IPS-11a (cell line): Measurements from ENCODE around the gene MRPL20.
A peak's percentile ranks its signal among the peaks of the same experiment; 100 is the strongest.
"Not testable (repeated sequence)": the region's sequence is repeated elsewhere in the genome, so short reads cannot be mapped to it uniquely, and the experiment has no call there.

Experiments
- H3K4me3 ChIP-seq: one replicate; pipeline ENCODE4 v1.5.1; 2013; ENCODE audit warnings: low read depth, low read length, control low read depth

Gene MRPL20

DNA sequence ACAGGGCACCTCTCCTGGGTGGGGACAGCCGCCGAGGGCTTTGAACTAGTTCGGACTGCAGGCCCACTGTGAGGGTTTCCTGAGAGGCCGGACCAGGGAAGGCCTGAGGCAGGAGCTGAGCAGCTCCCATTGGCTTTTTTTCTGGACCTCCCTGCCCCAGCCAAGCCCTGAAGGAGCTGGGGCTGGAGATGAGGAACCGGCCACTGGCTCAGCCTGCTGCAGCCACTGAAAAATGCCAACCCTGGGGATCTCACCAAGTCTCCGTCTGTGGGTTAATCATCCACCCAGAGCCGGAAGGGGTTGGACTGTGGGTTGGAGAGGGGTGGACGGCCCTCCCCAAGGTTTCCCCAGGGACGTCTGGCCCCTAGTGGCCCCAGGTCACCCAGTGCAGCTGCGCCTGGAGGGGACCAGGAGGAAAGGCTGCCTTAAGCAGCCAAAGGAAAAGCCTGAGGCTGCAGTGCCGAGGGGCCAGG lies 30.8 kb upstream of the MRPL20 start:
- no peak overlapping the region for H3K4me3 ChIP-seq

DNA sequence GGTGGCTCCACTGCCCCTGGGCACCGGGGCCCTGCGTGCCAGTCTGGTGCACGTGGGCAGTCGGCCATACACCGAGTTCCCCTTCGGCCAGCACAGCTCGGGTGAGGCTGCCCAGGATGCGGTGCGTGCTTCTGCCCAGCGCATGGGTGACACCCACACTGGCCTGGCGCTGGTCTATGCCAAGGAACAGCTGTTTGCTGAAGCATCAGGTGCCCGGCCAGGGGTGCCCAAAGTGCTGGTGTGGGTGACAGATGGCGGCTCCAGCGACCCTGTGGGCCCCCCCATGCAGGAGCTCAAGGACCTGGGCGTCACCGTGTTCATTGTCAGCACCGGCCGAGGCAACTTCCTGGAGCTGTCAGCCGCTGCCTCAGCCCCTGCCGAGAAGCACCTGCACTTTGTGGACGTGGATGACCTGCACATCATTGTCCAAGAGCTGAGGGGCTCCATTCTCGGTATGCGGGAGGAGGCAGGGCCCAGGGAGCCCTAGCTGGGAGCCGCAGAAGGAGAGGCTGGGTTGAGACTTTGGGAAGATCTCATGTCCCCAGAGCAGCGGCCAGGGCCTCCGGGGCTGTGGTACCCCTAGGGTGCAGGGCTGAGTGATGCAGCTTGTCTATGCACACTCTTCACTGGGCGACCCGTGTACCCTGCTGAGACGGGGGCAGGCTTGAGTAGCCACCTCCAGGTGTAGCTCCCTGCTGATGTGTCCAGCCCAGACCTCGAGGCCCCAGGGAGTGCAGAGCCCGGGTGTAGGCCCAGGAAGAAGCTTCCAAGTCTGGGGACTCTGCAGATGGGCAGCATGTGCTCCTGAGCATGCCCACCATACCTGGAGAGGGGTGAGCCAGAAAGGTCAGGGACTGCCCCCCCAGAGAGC lies 30.2 kb upstream of the MRPL20 start:
- H3K4me3 ChIP-seq = no peak overlapping the region

DNA sequence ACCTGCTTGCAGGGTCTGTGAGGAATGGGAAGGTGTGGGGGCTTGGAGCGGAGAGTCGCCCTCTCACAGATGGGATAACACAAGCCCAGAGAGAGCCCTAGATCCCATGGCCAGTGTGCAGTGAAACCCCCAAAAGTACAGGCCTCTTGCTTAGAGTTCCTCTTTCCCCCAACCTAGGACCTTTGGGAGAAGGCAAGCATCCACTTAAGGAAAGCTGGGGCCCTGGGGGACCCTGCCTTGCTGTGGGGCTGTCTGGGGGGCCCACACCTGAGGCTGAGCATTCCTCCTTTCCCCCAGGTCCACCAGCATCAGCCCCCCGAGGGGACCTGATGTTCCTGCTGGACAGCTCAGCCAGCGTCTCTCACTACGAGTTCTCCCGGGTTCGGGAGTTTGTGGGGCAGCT lies 29.5 kb upstream of the MRPL20 start:
- H3K4me3 ChIP-seq = peak overlapping the region; percentile 38

DNA sequence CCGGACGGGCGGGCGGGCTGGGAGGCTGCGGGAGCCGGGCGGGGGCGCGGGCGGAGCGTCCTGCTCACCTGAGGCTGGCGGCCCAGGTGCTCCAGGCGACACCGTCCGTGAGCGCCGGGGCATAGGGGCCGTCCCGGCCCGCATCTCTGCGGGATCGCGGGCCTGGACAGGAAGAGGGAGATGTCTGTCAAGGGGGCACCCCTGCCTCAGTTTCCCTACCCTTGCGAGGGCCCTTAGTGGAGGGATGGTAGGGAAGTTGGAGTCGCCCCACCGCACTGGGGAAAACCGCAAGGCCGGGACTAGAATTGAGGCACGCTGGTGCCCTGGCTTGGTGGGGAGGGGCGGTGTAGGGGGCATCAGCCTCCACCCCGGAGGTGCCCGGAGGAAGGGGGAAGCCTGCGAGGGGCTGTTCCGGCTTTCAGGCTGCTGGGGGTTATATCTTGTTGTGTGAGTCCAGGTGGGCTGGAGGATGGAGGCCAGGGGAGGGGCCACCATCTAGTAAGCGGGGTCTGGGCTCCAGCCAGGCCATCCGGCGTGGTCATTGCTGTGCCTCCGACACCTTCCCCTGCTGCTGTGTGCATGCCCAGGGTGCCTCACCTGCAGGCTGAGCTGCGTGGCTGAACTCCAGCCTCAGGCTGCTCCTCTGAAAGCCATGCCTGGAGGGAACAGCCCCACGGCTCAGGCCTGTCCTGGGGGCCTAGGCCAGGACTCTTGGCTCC lies 29.0 kb upstream of the MRPL20 start:
- peak overlapping the region; percentile 38 for H3K4me3 ChIP-seq

DNA sequence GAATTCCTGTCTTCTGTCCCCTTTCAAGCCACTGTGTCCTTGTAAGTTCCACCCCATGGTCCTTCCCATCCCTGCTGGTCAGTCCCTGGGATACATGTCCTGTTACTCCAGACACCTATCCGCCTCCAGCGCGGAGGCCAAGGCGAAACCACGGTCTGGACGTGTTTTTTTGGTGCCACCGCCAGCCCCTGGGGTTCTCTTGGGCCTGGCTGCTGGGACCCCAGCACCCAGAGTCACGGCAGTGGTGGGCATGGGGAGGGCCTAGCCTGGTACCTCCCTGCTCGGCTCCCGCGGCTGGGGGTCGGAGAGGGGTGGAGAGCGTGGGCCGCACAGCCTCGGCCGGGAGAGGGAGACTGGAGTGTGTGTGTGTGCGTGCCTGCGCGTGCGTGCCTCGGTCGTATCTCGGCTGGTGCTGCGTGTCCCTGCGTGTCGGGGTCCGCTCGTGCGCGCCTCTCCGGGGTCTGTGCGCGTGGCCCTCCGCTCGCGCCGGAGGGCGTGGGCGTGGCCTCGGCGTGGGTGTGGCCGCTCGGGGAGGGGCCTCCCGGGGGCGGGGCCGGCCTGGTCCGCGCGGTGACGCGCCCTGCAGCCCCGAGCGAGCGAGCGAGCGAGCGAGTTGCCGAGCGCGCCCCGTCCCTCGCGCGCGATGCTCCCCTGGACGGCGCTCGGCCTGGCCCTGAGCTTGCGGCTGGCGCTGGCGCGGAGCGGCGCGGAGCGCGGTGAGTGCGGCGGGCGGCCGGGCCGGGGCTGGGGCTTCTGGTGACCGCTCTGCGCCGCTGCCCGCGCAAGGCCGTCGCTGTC lies 28.2 kb upstream of the MRPL20 start, which contains the start of gene VWA1:
Gene VWA1 (plus strand): TSS at position 585 of the 798 bp plus-strand sequence. CDS start 59 bp downstream, at position 644.
- H3K4me3 ChIP-seq = peak within 1 kb of the TSS; percentile 38

DNA sequence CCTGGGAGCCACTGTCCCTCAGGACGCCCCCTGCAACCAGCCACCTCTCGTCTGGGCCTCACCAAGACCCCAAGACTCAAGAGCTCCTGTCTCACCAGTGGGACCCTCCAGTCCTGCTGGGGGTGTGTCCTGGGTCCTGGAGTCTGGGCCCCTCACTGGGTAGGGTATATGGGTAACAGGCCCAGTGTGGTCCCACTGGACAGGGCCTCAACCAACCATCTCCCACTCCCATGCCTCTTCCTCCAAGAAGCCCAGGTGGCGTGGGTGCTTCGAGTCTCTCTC lies 27.7 kb upstream of the MRPL20 start:
- H3K4me3 ChIP-seq = no peak overlapping the region

DNA sequence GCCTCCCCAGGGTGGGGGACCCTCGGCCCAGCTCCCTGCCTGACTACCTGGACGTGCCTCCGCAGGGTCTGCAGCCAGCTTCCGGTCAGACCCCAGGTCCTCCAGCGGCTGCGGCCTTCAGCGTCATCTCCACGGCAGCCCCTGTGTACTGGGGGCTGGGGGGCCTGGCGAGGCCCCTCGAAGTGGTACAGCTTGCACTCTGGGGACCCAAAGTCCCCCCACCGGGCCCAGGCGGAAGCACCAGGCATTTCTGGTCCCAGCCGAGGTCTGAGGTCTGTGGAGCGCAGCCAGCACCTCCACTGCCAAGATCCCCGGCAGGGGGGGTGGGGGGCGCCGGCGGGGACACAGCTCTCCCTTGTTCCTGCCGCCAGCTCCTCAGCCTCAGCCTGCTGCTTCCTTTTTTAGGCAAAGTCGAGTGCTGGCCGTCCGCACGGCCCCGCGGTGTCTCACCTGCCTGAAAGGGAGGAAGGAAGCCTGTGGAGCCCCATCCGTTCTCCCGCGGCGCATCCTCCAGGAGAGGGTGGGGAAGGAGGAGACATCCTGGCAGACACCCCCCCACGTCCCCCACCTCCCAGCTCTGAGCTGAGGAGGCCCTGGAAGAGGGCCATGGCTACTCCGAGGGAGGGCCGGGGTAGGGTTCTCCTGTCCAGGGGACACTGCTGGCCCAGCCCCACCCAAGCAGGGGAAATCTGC lies 27.2 kb upstream of the MRPL20 start:
- no peak overlapping the region for H3K4me3 ChIP-seq

DNA sequence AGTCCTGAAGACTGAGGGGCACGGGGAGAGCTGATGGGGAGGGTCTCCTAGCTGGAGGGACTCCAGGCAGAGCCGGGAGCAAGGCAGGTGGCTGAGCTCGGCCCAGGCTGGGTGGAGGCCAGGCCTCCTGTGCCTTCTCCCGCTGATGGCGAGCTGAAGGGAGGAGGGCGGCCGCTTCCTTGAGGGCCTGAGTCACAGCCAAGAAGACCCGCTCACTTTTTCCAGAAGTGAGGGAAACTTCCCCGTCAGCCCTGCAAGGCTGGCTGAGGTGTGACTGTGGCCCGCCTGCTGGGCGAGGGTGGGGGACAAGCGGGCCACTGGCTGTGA lies 26.7 kb upstream of the MRPL20 start:
- no peak overlapping the region for H3K4me3 ChIP-seq

DNA sequence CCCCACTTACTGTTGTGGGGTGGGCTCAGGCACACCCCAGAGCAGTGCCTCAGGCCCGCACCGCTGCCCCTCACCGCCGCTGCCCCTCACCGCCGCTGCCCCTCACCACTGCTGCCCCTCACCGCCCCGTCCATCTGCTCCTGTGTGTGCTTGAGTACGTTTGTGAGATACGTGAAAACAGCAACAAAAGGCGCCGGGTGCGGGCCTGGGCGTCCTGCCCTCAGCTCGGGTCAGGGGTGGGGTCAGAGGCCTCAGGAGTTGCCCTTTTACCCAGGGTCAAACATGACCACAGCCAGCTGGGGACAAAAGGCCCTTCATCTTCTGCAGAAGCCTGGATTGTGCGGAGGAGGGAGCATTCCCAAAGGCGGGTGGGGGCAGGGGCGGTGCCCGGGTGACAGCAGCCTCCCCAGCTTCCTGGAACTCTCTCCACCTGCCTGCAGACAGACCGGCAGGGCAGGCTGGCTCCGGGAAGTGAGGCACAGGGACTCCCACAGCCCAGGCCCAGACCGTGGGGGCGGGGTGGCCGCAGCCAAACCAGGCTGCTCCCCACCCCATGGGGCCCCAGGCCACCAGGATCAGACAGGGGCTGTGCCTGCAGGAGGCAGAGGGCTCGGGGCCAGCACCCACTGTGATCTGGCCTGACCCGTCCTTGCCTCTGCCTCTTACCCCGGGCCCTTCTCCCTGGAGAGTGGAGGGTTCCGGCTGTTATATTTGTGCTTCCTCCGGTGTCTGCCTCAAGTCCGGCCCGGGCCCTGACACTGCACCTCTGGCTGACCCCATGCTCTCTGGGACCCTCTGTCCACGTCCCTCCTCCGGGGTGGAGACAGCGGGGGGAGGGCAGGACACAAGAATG lies 26.1 kb upstream of the MRPL20 start:
- no peak overlapping the region for H3K4me3 ChIP-seq

DNA sequence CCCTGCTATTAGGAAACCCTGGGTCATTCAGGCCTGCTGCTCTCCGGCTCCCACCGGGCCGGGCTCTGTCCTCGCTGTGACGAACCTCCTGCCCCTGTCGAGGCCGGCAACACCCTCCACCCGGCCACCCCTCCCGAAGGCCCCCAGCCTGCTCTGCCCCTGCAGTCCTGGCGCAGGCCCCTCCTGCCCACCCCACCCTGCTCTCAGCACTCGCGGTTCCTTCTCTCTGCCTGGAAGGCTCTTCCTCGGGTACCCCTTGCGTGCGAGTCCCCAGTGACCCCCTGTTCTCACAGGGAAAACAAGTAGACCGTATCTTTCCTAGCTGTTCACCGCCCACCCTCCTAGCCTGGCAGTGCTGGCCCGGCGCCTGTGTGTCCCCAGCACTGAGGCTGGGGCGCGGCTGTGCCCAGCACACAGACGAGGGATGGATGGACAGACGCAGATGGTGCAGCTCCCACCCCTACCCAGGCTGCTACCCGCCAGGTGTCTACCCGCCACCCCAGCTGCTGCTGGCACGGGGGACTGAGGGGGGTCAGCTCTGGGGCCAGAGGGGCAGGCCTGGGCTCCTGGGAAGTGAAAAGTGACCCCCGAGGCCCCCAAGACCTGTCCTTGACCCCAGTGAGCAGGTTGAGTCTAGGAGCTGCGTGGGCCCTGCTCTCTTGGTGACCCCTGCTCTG lies 25.3 kb upstream of the MRPL20 start:
- no peak overlapping the region for H3K4me3 ChIP-seq

DNA sequence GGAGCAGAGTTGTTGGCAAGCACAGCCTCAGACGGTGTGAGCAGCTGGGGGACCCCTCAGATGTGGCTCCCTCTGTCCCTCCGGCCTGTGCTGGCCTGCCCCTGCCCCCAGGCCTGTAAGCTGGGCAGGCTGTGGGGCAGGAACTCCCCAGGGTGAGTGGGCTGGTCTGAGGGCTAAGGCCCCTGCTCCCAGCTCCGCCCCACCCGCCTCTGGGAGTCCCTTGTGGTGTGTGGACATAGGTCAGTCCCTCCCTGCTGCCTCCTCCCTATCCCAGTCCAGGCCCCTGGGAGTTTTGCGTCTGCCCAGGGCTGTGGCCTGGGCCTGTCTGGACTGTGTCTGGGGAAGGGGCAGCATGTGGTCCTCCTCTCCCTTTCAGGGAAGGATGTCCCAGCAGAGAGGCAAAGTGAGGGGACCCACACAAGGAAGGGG lies 24.8 kb upstream of the MRPL20 start:
- H3K4me3 ChIP-seq = no peak overlapping the region

DNA sequence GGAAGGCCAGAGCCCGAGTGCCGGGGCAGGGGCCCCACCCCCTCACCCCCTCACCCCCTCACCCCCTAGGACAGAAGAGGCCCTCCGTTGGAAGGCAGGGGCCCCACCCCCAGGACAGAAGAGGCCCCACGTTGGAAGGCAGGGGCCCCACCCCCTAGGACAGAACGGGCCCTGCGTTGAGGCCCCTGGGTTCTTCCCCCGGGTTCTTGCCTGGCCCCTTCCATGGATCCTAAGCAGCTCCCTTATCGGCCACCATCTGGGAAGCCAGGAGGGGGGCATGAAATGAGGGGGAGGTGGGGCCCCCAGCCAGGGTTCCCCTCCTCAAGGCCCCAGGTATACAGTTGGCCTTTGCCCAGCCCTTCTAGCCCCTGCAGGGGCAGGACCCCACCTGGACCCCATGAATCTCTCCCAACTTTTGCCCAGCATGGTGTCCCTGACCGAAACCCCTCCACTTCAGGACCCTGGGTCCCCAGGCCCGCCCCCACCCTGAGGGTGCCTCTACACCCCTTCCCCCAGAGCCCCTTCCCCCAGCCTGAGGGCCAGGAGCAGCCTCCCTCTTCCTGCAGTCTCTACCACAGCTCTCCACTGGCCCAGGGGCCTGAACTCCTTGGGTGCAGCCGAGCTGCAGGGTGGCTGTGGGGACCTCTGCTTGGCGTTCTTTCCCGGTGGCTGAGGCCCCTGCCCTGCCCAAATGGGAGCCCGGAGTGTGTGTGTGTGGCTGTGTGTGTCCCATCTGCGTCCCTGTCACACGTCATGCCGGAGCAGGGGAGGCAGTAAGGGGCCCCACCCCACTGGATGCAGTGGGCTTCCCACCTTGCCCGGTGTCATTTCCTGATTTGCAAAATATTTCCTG lies 24.1 kb upstream of the MRPL20 start:
- H3K4me3 ChIP-seq = no peak overlapping the region

DNA sequence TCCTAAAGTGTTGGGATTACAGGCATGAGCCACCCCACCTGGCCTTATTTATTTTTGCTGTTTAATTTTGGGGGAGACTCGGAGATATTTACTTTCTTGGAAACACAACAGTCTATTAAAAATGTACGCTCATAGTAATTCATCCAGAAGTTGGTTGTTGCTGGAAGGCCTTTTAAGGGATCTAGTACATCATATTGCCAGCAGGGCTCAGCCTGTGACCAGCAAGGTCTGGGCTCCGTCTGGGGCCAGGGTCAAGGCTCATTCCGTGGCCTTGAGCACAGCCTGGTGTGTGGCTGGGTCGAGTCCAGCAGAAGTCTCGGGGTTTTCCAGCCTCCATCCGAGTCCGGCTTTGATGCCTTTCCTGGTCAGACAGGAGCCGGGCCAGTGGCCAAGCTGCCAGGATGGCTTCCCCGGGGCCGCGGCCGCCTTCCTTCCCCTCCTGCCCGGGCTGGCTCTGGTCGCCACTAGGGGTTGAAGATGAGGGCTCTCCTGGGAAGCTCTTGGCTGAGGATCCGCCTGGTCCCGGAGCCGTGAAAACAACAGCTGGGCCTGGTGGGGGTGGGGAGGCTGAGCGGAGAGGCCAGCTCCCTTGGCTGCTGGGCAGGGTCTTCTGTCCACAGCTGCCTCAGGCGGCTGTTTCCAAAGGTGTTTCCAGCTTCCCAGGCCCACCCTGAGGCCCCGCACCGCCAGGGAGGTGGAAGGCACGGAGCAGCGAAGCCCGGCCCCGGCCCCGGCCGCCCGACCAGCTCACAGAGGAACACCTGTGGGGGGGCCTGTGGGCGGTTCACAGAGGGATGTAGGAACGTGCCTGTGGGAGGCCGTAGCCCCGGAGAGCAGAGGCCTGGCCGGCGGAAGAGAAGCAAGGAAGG lies 23.3 kb upstream of the MRPL20 start:
- no peak overlapping the region for H3K4me3 ChIP-seq

DNA sequence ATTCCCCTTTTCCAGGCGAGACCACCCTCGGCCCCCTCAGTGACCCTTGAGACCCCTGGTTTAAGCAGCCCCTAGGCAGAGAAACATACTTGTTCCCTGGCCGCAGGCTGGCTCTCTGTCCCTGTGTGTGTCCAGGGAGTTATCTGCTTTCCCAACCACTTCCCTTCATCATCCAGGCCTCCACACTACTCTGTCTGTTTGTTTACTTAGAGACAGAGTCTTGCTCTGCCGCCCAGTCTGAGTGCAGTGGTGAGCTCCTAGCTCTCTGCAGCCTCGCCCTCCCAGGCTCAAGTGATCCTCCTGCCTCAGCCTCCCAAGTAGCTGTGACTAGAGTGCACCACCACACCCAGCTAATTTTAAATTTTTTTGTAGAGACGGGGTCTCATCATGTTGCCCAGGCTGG lies 22.6 kb upstream of the MRPL20 start:
- H3K4me3 ChIP-seq = no peak overlapping the region

DNA sequence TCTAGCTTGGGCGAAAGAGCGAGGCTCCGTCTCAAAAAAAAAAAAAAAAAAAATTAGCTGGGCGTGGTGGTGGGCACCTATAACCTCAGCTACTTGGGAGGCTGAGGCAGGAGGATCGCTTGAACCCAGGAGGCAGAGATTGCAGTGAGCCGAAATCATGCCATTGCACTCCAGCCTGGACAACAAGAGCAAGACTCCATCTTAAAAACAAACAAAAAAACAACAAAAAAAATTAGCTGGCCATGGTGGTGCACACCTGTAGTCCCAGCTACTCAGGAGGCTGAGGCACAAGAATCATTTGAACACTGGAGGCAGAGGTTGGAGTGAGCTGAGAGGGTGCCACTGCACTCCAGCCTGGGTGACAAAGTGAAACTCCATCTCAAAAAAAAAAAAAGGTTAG lies 21.9 kb upstream of the MRPL20 start:
- not testable (repeated sequence) for H3K4me3 ChIP-seq

DNA sequence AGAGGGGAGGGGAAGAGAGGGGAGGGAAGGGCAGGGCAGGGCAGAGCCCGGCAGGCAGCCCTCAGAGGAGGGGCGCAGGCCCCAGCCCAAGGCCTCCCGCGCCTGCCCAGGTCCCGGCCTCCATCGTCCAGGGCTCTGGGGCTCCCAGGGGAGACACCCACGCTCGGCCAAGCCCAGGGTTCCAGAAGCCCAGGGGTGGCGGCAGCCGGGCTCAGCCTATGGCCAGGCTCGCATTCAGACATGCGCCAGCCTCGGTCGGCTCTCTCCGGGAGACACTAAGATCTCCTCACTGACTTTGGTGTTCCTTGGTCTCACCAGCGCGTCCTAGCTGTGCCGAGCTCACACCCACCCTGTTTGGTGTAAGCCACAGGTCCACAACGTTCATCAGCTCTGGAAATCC lies 21.1 kb upstream of the MRPL20 start:
- no peak overlapping the region for H3K4me3 ChIP-seq

DNA sequence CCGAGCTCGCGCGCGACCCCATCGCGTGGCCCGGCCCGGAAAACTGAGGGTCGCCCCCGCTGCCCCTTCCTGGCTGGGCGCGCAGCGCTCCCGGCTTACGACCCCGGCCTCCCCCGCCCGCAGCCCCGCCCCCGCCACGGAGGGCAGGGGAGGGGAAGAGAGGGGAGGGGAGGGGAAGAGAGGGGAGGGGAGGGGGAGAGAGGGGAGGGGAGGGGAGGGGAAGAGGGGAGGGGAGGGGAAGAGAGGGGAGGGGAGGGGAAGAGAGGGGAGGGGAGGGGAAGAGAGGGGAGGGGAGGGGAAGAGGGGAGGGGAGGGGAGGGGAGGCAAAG lies 20.7 kb upstream of the MRPL20 start:
- no peak overlapping the region for H3K4me3 ChIP-seq
